ENCODE results near the gene BBX.
"Not testable (repeated sequence)": the region's sequence is repeated elsewhere in the genome, so short reads cannot be mapped to it uniquely, and the experiment has no call there.

Gene BBX

GRCh38 chr3:107810171-107811071 lies 287.7 kb downstream of the BBX start:
- no peak for DNase-seq

- no peak for DNase-seq
Measured at GRCh38 chr3:107813026-107813425, 290.3 kb downstream of the BBX start.

GRCh38 chr3:107816107-107816506 lies 293.3 kb downstream of the BBX start:
- DNase-seq: no peak

- no peak for DNase-seq
Measured at GRCh38 chr3:107817076-107817475, 294.3 kb downstream of the BBX start.

- DNase-seq: no peak
Measured at GRCh38 chr3:107818025-107818424, 295.3 kb downstream of the BBX start.

GRCh38 chr3:107819656-107820055 lies 296.9 kb downstream of the BBX start:
- no peak for DNase-seq

GRCh38 chr3:107822308-107822707 lies 299.5 kb downstream of the BBX start:
- DNase-seq: no peak

GRCh38 chr3:107824822-107825371 lies 302.1 kb downstream of the BBX start:
- no peak for DNase-seq

- no peak for DNase-seq
Measured at GRCh38 chr3:107825556-107825955, 302.8 kb downstream of the BBX start.

GRCh38 chr3:107826727-107827126 lies 304.0 kb downstream of the BBX start:
- no peak for DNase-seq

- DNase-seq: no peak
Measured at GRCh38 chr3:107829185-107829584, 306.4 kb downstream of the BBX start.

GRCh38 chr3:107831590-107831989 lies 308.8 kb downstream of the BBX start:
- no peak for DNase-seq

GRCh38 chr3:107833043-107833442 lies 310.3 kb downstream of the BBX start:
- no peak for DNase-seq

GRCh38 chr3:107833722-107834416 lies 311.1 kb downstream of the BBX start:
- DNase-seq: no peak

GRCh38 chr3:107835001-107835400 lies 312.2 kb downstream of the BBX start:
- DNase-seq: not testable (repeated sequence)

GRCh38 chr3:107837895-107838612 lies 315.3 kb downstream of the BBX start:
- no peak for DNase-seq

GRCh38 chr3:107841831-107842230 lies 319.1 kb downstream of the BBX start:
- no peak for DNase-seq

GRCh38 chr3:107842940-107843339 lies 320.2 kb downstream of the BBX start:
- no peak for DNase-seq

GRCh38 chr3:107845380-107846278 lies 322.9 kb downstream of the BBX start:
- DNase-seq: no peak

- peak; percentile 20 for DNase-seq
Measured at GRCh38 chr3:107846279-107846852, 323.6 kb downstream of the BBX start.

- DNase-seq: no peak
Measured at GRCh38 chr3:107847791-107848190, 325.0 kb downstream of the BBX start.

Measured in CD4-positive, alpha-beta T cell treated with Interleukin-12 subunit alpha and Interleukin-12 subunit beta, for 1 hour (primary cell).